GM19324 (cell line): ENCODE results near the gene RGL2.

Source experiments
- ATAC-seq: cut with Tn5 transposase; IDR thresholded peaks from one replicate; pipeline ENCODE4 v1.9.1; 2021; ENCODE audit warnings: mild to moderate bottlenecking, moderate library complexity; ENCODE audit not compliant: unreplicated experiment, low FRiP score

The RGL2 gene

DNA sequence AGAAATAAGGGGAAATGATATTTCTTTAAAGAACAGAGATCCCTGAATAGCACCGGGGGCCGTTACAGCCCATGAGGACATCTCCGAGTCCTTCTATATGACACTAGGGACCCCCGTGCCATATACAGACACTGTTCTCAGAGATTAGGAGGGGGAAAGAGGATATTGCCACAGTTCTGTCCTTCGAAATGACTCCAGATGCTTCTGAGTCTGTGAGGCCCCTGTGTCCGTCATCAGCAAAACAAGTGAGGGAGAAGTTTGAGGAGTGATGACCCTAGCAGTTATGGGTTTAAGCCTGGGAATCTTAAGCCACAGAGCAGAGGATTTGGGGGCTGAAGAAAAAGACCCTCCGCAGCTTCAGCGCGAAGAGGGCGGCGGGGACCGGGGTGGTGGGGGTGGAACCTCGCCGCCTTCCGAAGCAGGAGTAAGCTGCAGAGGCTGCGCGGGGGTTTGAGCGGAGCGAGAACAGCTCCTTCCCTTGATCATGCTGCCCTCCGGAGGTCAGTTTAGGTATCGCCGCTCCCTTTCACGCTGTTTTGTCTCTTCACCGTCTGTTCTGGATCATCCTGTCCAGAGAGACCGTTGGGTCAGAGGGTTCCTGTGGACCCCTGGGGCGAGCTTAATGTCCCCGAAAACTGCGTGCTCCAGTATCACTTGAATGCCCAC, 50.6 kb downstream of the RGL2 start:
- ATAC-seq: peak; percentile 27

DNA sequence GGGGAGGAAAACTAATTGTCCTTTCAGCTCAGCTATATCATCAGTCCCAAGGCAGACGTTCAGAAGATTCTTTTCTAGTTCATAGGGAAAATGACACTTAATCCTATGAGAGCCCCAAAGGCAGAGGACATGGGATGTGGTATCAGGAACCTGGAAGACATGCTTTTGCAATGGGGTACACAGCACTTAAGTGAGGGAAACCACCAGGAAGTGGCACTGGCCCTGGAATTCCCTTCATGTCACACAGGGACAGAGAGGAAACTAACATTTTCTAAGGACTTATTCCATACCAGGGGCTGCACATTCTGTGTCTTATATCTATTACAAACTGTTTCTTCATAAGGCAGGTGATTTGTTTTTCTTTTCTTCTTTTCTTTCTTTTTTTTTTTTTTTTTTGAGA, 55.3 kb downstream of the RGL2 start:
- ATAC-seq: no peak

DNA sequence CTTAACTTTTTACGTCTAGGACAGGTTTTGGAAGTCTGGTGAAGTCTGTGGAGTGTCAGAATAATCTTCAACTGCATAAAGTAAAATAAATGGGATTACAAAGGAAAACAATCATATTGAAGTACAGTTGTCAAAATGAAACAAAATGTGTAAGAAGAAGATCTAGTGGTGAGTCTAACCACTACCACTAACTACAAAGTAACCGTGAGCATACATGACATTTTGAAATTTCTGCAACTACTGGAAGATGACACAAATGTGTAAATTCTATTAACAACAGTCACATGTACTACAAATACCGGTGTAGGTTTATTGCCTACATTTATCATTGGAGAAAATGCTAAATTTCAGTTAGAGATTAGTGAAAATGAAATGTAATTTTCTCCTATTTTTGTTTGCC, 56.8 kb downstream of the RGL2 start:
- no peak for ATAC-seq
